ENCODE measurements around the gene COX19. TPM values are rescaled to one million over a fixed set of nuclear protein-coding genes. Genes with fewer than 3 reads are reported as not detected.

COX19 gene
- total RNA-seq, 1 donor from 2014 or later, result 13.1 TPM

GRCh38 chr7:999941-1000935 lies 24.9 kb upstream of the COX19 start:
- H3K36me3 Mint-ChIP-seq (ENCODE audit: low read depth), result no peaks in the 10 kb centered on the region

GRCh38 chr7:999149-999879 lies 24.0 kb upstream of the COX19 start:
- TF ChIP-seq, protein P1, sequence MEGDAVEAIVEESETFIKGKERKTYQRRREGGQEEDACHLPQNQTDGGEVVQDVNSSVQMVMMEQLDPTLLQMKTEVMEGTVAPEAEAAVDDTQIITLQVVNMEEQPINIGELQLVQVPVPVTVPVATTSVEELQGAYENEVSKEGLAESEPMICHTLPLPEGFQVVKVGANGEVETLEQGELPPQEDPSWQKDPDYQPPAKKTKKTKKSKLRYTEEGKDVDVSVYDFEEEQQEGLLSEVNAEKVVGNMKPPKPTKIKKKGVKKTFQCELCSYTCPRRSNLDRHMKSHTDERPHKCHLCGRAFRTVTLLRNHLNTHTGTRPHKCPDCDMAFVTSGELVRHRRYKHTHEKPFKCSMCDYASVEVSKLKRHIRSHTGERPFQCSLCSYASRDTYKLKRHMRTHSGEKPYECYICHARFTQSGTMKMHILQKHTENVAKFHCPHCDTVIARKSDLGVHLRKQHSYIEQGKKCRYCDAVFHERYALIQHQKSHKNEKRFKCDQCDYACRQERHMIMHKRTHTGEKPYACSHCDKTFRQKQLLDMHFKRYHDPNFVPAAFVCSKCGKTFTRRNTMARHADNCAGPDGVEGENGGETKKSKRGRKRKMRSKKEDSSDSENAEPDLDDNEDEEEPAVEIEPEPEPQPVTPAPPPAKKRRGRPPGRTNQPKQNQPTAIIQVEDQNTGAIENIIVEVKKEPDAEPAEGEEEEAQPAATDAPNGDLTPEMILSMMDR (conservative IDR thresholded peaks at IDR 0.05), result no peak
- Mint-ChIP-seq H3K9me3 (no peaks in the 10 kb centered on the region), H3K4me3 (no peak overlapping the region), H3K36me3 (ENCODE audit: low read depth) (no peaks in the 10 kb centered on the region), H3K4me1 (peaks cover 4% of the 10 kb centered on the region), H3K27ac (ENCODE audit: unreplicated experiment) (no peak overlapping the region), H3K27me3 (ENCODE audit: low read depth) (no peaks in the 10 kb centered on the region)
- no peak for DNase-seq (ENCODE audit: low read depth, low spot score)

More at GRCh38 chr7:999941-1000935, 24.9 kb upstream of the COX19 start:
- TF ChIP-seq, protein P1 (conservative IDR thresholded peaks at IDR 0.05), result no peak
- no peak for DNase-seq (ENCODE audit: low read depth, low spot score)
- Mint-ChIP-seq H3K4me1 (no peaks in the 10 kb centered on the region), H3K4me3 (no peak overlapping the region), H3K9me3 (no peaks in the 10 kb centered on the region), H3K27me3 (ENCODE audit: low read depth) (no peaks in the 10 kb centered on the region), H3K27ac (ENCODE audit: unreplicated experiment) (no peak overlapping the region)

GRCh38 chr7:997404-998395 lies 22.4 kb upstream of the COX19 start:
- no peak for DNase-seq (ENCODE audit: low read depth, low spot score)
- H3K36me3 Mint-ChIP-seq (ENCODE audit: low read depth), result no peaks in the 10 kb centered on the region
- H3K27me3 Mint-ChIP-seq (ENCODE audit: low read depth), result peaks cover 3% of the 10 kb centered on the region
- TF ChIP-seq, protein P1 (conservative IDR thresholded peaks at IDR 0.05), result peak; percentile 30
- no peak overlapping the region for H3K27ac Mint-ChIP-seq (ENCODE audit: unreplicated experiment)
- H3K9me3 Mint-ChIP-seq, result no peaks in the 10 kb centered on the region
- H3K4me3 Mint-ChIP-seq, result no peak overlapping the region
- peaks cover 11% of the 10 kb centered on the region for H3K4me1 Mint-ChIP-seq

DNA sequence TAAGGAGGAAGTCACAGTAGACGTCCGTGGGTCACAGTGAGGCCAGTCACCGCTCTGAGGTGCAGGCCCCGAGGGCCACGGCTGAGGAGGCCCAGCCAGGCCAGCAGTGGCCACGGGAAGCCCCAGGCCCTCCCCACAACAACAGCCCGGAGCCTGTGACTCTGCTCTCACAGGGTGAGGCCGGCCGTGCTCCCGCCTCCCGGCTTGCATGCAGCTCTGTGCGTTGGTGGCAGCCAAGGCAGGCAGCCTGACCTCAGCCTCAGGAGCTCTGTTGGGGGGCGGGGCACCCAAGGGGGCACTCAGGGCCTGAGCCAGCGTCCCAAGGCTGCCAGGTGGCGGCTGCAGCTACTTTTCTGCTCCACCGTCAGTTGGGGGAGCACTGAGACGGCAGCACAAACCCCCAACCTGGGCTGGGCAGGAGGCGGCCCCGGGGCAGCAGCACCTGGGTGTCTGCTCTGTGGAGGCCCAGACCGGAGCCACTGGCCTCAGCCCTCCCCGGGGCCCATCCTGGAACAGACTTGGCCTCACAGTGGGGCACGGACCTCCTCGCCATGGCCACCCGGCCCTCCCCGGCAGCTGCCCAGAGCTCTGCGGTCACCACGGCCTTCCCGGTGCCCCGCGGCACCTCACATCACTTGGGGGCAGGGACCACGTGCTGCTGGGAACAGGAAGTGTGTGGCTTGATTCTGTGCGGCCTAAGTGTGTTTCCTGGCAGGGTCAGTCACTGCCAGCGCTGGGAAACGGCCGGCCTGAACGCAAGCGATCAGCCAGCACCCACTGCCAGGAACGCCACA lies 20.9 kb upstream of the COX19 start:
- Mint-ChIP-seq H3K36me3 (ENCODE audit: low read depth) (no peaks in the 10 kb centered on the region), H3K4me1 (peaks cover 11% of the 10 kb centered on the region), H3K27me3 (ENCODE audit: low read depth) (peaks cover 3% of the 10 kb centered on the region), H3K9me3 (no peaks in the 10 kb centered on the region), H3K4me3 (no peak overlapping the region), H3K27ac (ENCODE audit: unreplicated experiment) (no peak overlapping the region)
- TF ChIP-seq, protein P1 (conservative IDR thresholded peaks at IDR 0.05), result no peak
- no peak for DNase-seq (ENCODE audit: low read depth, low spot score)
